ENCODE measurements around the gene STOML1. TPM values are rescaled to one million over a fixed set of nuclear protein-coding genes. Genes with fewer than 3 reads are reported as not detected.
"Not testable (repeated sequence)": the region's sequence is repeated elsewhere in the genome, so short reads cannot be mapped to it uniquely, and the experiment has no call there.

The STOML1 gene
- total RNA-seq, 1 donor from 2014 or later = 10.4 TPM

- ATAC-seq = no peak
Measured at GRCh38 chr15:73987250-73987649, 4.8 kb downstream of the STOML1 start.

- no peak for ATAC-seq
Measured at GRCh38 chr15:73986776-73987056, 5.4 kb downstream of the STOML1 start.

GRCh38 chr15:73986055-73986775 lies 5.9 kb downstream of the STOML1 start:
- ATAC-seq = no peak

GRCh38 chr15:73985101-73985873 lies 6.8 kb downstream of the STOML1 start:
- ATAC-seq = no peak

- ATAC-seq = no peak
Measured at GRCh38 chr15:73984208-73984979, 7.7 kb downstream of the STOML1 start.

- no peak for ATAC-seq
Measured at GRCh38 chr15:73983773-73984172, 8.3 kb downstream of the STOML1 start.

- peak; percentile 71 for ATAC-seq
Measured at GRCh38 chr15:73983211-73983727, 8.8 kb downstream of the STOML1 start.

GRCh38 chr15:73982222-73982962 lies 9.7 kb downstream of the STOML1 start:
- peak; percentile 75 for ATAC-seq

GRCh38 chr15:73981761-73982221 lies 10.3 kb downstream of the STOML1 start:
- peak; percentile 35 for ATAC-seq

- no peak for ATAC-seq
Measured at GRCh38 chr15:73979636-73980035, 12.5 kb downstream of the STOML1 start.

GRCh38 chr15:73978896-73979295 lies 13.2 kb downstream of the STOML1 start:
- ATAC-seq = no peak

GRCh38 chr15:73975440-73976125 lies 16.5 kb downstream of the STOML1 start:
- not testable (repeated sequence) for ATAC-seq

- not testable (repeated sequence) for ATAC-seq
Measured at GRCh38 chr15:73973683-73974200, 18.4 kb downstream of the STOML1 start.

GRCh38 chr15:73972984-73973682 lies 19.0 kb downstream of the STOML1 start:
- ATAC-seq = peak; percentile 86

- ATAC-seq = no peak
Measured at GRCh38 chr15:73969151-73969759, 22.8 kb downstream of the STOML1 start.

GRCh38 chr15:73968461-73968860 lies 23.6 kb downstream of the STOML1 start:
- no peak for ATAC-seq

GRCh38 chr15:73965758-73966113 lies 26.4 kb downstream of the STOML1 start:
- peak; percentile 53 for ATAC-seq

GRCh38 chr15:73965094-73965757 lies 26.9 kb downstream of the STOML1 start:
- no peak for ATAC-seq

- ATAC-seq = peak; percentile 89
Measured at GRCh38 chr15:73964736-73965093, 27.4 kb downstream of the STOML1 start.

GRCh38 chr15:73962433-73962832 lies 29.7 kb downstream of the STOML1 start:
- no peak for ATAC-seq
